ENCODE data around the gene OR4D10. TPM values are rescaled to one million over a fixed set of nuclear protein-coding genes. Genes with fewer than 3 reads are reported as not detected.

OR4D10 gene
- total RNA-seq, 1 experiment from 2014 or later, result not detected

GRCh38 chr11:59501931-59502330, 28.8 kb downstream of the OR4D10 start:
- H3K9me2 ChIP-seq (ENCODE audit: insufficient read depth), result no peaks in the 10 kb centered on the region
- no peaks in the 10 kb centered on the region for H3K79me2 ChIP-seq (ENCODE audit: insufficient read depth, low read length)
- CTCF ChIA-PET, result no interaction called here
- no peaks in the 10 kb centered on the region for H4K20me1 ChIP-seq (ENCODE audit: insufficient read depth)
- no peak overlapping the region for H3K27ac ChIP-seq (ENCODE audit: low read depth, low read length)
- RAD21 ChIA-PET (ENCODE audit: low non-redundant PET in 1 of 2, low total read pairs in 2 of 2, uncharacterized antibody in 2 of 2, unreplicated experiment in 2 of 2), result no interaction called here
- no peak overlapping the region for H2AFZ ChIP-seq (ENCODE audit: low read depth, low read length, poor library complexity, severe bottlenecking)
- H3K9me3 ChIP-seq (ENCODE audit: control insufficient read depth in 1 of 2, insufficient read depth in 1 of 2, low read depth in 1 of 2, low read length in 2 of 2), result no peaks in the 10 kb centered on the region
- intact Hi-C loops (cut with micrococcal nuclease), result no loop called here
- H3K4me2 ChIP-seq (ENCODE audit: low read length), result no peak overlapping the region
- H3K9ac ChIP-seq (ENCODE audit: low read length), result no peak overlapping the region
- no peak for TF ChIP-seq YY1 (IDR thresholded peaks at IDR 0.05; ENCODE audit: extremely low read depth, insufficient replicate concordance, low read depth, low read length)
- TF ChIP-seq ZNF274 (IDR thresholded peaks at IDR 0.05; ENCODE audit: low read depth, low read length), result no peak
- no peak for TF ChIP-seq POLR2AphosphoS5 (IDR thresholded peaks at IDR 0.05; ENCODE audit: low read depth, low read length)
- TF ChIP-seq MAX (IDR thresholded peaks at IDR 0.05), result no peak
- no peak for TF ChIP-seq ATF3 (IDR thresholded peaks at IDR 0.05)
- no peak for TF ChIP-seq POLR2A (IDR thresholded peaks at IDR 0.05; ENCODE audit: borderline replicate concordance, extremely low read depth, insufficient read depth, insufficient read length)
- TF ChIP-seq ELF1 (IDR thresholded peaks at IDR 0.05; ENCODE audit: borderline replicate concordance, low read depth), result no peak
- DNase-seq (ENCODE audit: low read depth, low spot score) (no peak), ATAC-seq (no peak)
- H3K27me3 ChIP-seq (ENCODE audit: insufficient read depth, low read length), result no peaks in the 10 kb centered on the region
- no peak overlapping the region for H3K4me3 ChIP-seq (replicated peaks in 1 of 2; ENCODE audit: low read depth in 1 of 2, low read length in 2 of 2)
- no peaks in the 10 kb centered on the region for H3K36me3 ChIP-seq (ENCODE audit: control insufficient read depth in 1 of 2, insufficient read depth in 2 of 2, low read length in 2 of 2)
- no TSS peak for BruUV-seq (replicated peaks)
- POLR2A ChIA-PET, result no interaction called here
- H3K4me1 ChIP-seq (ENCODE audit: control insufficient read depth in 1 of 2, insufficient read depth in 2 of 2, low read length in 2 of 2), result no peaks in the 10 kb centered on the region

DNA sequence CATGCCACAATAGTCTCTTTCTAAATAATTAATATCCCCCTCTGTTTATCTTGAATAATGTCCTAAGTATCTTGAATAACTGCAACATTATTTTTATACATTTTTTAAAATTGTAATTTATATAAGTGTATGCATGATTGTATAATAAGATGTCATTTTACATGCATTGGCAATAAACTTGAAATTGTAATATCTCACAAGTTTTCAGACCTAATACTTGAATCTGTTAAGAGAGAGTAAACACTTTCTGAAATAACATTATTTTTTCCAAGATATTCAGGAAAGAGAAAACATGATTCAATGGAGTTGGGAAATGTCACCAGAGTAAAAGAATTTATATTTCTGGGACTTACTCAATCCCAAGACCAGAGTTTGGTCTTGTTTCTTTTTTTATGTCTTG, 30.2 kb downstream of the OR4D10 start, which contains the start of gene OR4D11:
Gene OR4D11 (plus strand): TSS at position 301 of the 400 bp plus-strand sequence. CDS start 0 bp downstream, at position 301.
- H3K9ac ChIP-seq (ENCODE audit: low read length), result no peak within 1 kb of the TSS
- no peaks in the 10 kb centered on the region for H3K36me3 ChIP-seq (ENCODE audit: control insufficient read depth in 1 of 2, insufficient read depth in 2 of 2, low read length in 2 of 2)
- H3K4me3 ChIP-seq (replicated peaks in 1 of 2; ENCODE audit: low read depth in 1 of 2, low read length in 2 of 2), result no peak within 1 kb of the TSS
- DNase-seq (ENCODE audit: low read depth, low spot score) (no peak), ATAC-seq (no peak)
- no peaks in the 10 kb centered on the region for H3K4me1 ChIP-seq (ENCODE audit: control insufficient read depth in 1 of 2, insufficient read depth in 2 of 2, low read length in 2 of 2)
- H3K9me3 ChIP-seq (ENCODE audit: control insufficient read depth in 1 of 2, insufficient read depth in 1 of 2, low read depth in 1 of 2, low read length in 2 of 2), result no peaks in the 10 kb centered on the region
- CTCF ChIA-PET, result no interaction called here
- no TSS peak for BruUV-seq (replicated peaks)
- no peak within 1 kb of the TSS for H3K4me2 ChIP-seq (ENCODE audit: low read length)
- no peak within 1 kb of the TSS for H3K27ac ChIP-seq (ENCODE audit: low read depth, low read length)
- intact Hi-C loops (cut with micrococcal nuclease), result no loop called here
- no peak within 1 kb of the TSS for H2AFZ ChIP-seq (ENCODE audit: low read depth, low read length, poor library complexity, severe bottlenecking)
- RAD21 ChIA-PET (ENCODE audit: low non-redundant PET in 1 of 2, low total read pairs in 2 of 2, uncharacterized antibody in 2 of 2, unreplicated experiment in 2 of 2), result no interaction called here
- POLR2A ChIA-PET, result no interaction called here
- H4K20me1 ChIP-seq (ENCODE audit: insufficient read depth), result no peaks in the 10 kb centered on the region
- no peaks in the 10 kb centered on the region for H3K79me2 ChIP-seq (ENCODE audit: insufficient read depth, low read length)
- H3K27me3 ChIP-seq (ENCODE audit: insufficient read depth, low read length), result no peaks in the 10 kb centered on the region
- no peaks in the 10 kb centered on the region for H3K9me2 ChIP-seq (ENCODE audit: insufficient read depth)
- TF ChIP-seq SRF (IDR thresholded peaks at IDR 0.05; ENCODE audit: low read depth) (no peak), POLR2A (IDR thresholded peaks at IDR 0.05; ENCODE audit: borderline replicate concordance, extremely low read depth, insufficient read depth, insufficient read length) (no peak), REST (IDR thresholded peaks at IDR 0.05; ENCODE audit: low read depth) (no peak), FOSL1 (IDR thresholded peaks at IDR 0.05; ENCODE audit: low read depth) (no peak), EZH2 (IDR thresholded peaks at IDR 0.05) (no peak), JUND (IDR thresholded peaks at IDR 0.05) (no peak), CTCF (IDR thresholded peaks at IDR 0.05 in 2 of 3, conservative IDR thresholded peaks at IDR 0.05 in 1 of 3; ENCODE audit: borderline replicate concordance in 1 of 3, insufficient read depth in 1 of 3, low read depth in 2 of 3, low read length in 2 of 3) (no peak), SIN3A (IDR thresholded peaks at IDR 0.05; ENCODE audit: low read depth) (no peak), YY1 (IDR thresholded peaks at IDR 0.05; ENCODE audit: extremely low read depth, insufficient replicate concordance, low read depth, low read length) (no peak), EGR1 (IDR thresholded peaks at IDR 0.05; ENCODE audit: low read depth) (no peak), RAD21 (IDR thresholded peaks at IDR 0.05; ENCODE audit: low read depth) (no peak)
